SU-DHL-6 (cell line): Measurements from ENCODE around the gene SPECC1.

Experiments used
- H2AFZ ChIP-seq: fragments of 200-600 bp; sonication (generic); 2 replicates; pipeline ENCODE4 v1.6.1; 2014; ENCODE audit warnings: low read depth, mild to moderate bottlenecking, moderate library complexity, mixed read lengths, antibody characterized with exemption, low read length; ENCODE audit not compliant: severe bottlenecking
- H3F3A ChIP-seq: fragments of 200-600 bp; shearing (Covaris generic); 2 replicates; pipeline ENCODE4 v1.6.0; 2016; ENCODE audit warnings: antibody characterized with exemption, mild to moderate bottlenecking; ENCODE audit not compliant: insufficient read depth
- H3K27ac ChIP-seq: fragments of 200-600 bp; sonication (generic); 2 replicates; pipeline ENCODE4 v1.5.1; 2016; ENCODE audit warnings: low read depth, mild to moderate bottlenecking, low read length, moderate library complexity, mixed read lengths
- H3K27me3 ChIP-seq: fragments of 200-600 bp; sonication (generic), shearing (Covaris generic); 2 replicates; pipeline ENCODE4 v1.6.0; 2014; ENCODE audit warnings: mild to moderate bottlenecking, low read length
- H3K36me3 ChIP-seq: fragments of 200-600 bp; sonication (generic); 2 replicates; pipeline ENCODE4 v1.6.1; 2014; ENCODE audit warnings: mild to moderate bottlenecking, low read length, mixed read lengths
- H3K4me2 ChIP-seq: fragments of 300-600, 200-600 bp; shearing (Covaris generic), sonication (generic); 2 replicates; pipeline ENCODE4 v1.6.0; 2014; ENCODE audit warnings: low read length, low read depth, mild to moderate bottlenecking; ENCODE audit not compliant: poor library complexity, severe bottlenecking
- H3K4me3 ChIP-seq: fragments of 200-600 bp; sonication (generic); 2 replicates; pipeline ENCODE4 v1.5.1; 2014; ENCODE audit warnings: antibody characterized with exemption, low read length, mild to moderate bottlenecking, mixed read lengths; ENCODE audit not compliant: insufficient read depth, poor library complexity, severe bottlenecking
- H3K79me2 ChIP-seq: fragments of 200-600 bp; sonication (generic); 2 replicates; pipeline ENCODE4 v1.6.1; 2014; ENCODE audit warnings: mild to moderate bottlenecking, low read length, moderate library complexity; ENCODE audit not compliant: insufficient read depth
- H3K9ac ChIP-seq: fragments of 200-600 bp; sonication (generic); 2 replicates; pipeline ENCODE4 v1.7.0; 2014; ENCODE audit warnings: mild to moderate bottlenecking, low read length
- H3K9me2 ChIP-seq: fragments of 200-600 bp; sonication (generic); replicated peaks from 2 replicates; pipeline ENCODE4 v1.6.1; 2014; ENCODE audit warnings: low read length; ENCODE audit not compliant: insufficient read depth
- H3K9me3 ChIP-seq: fragments of 200-600 bp; sonication (generic); 2 replicates; pipeline ENCODE4 v1.6.1; 2014; ENCODE audit warnings: low read length, mixed read lengths; ENCODE audit not compliant: insufficient read depth
- H4K20me1 ChIP-seq: fragments of 200-600 bp; sonication (generic); 2 replicates; pipeline ENCODE4 v1.6.1; 2014; ENCODE audit warnings: low read depth, mild to moderate bottlenecking, antibody characterized with exemption, low read length, moderate library complexity, mixed read lengths
- CTCF ChIP-seq: fragments of 200-600 bp; sonication (generic); IDR thresholded peaks from one replicate; pipeline ENCODE4 v1.5.1; 2017; ENCODE audit warnings: antibody characterized with exemption, mild to moderate bottlenecking, low read length, moderate library complexity; ENCODE audit not compliant: insufficient read depth, poor library complexity, severe bottlenecking
- EZH2phosphoT487 ChIP-seq: fragments of 200-600 bp; sonication (generic), shearing (Covaris generic); conservative IDR thresholded peaks from 2 replicates; pipeline ENCODE4 v1.6.1; 2018; ENCODE audit warnings: mild to moderate bottlenecking, antibody characterized with exemption, low read length, moderate library complexity, mixed read lengths

Gene SPECC1

DNA sequence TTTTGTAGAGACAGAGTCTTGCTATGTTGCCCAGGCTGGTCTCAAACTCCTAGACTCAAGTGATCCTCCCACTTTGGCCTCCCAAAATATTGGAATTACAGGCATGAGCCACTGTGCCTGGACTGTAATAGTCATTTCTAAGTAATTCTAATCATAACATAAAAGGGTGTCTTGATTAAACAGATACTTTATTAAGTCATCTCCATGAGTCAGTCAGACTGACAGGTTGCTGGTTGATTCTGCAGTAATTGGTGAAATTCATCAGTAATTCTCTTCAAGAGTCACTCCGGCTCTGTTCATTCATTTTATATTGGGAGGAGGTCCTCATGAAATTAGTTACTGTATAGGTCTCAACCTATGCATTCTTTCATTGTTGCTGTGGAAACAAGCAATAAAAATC lies 85.6 kb downstream of the SPECC1 start:
- Histone ChIP-seq H3K36me3 (no peaks in the 10 kb centered on the region), H2AFZ (no peak overlapping the region), H4K20me1 (no peaks in the 10 kb centered on the region), H3K9me2 (no peaks in the 10 kb centered on the region), H3K4me2 (no peak overlapping the region), H3K27ac (no peak overlapping the region), H3K27me3 (no peaks in the 10 kb centered on the region), H3K9me3 (no peaks in the 10 kb centered on the region), H3F3A (no peaks in the 10 kb centered on the region), H3K4me3 (no peak overlapping the region), H3K9ac (no peak overlapping the region), H3K79me2 (no peaks in the 10 kb centered on the region)
- TF ChIP-seq CTCF = no peak
- TF ChIP-seq EZH2phosphoT487 = no peak

- H3K27me3 ChIP-seq = no peaks in the 10 kb centered on the region
- H3K9me3 ChIP-seq = no peaks in the 10 kb centered on the region
- H3K4me3 ChIP-seq = no peak overlapping the region
- no peaks in the 10 kb centered on the region for H3K36me3 ChIP-seq
- H3K4me2 ChIP-seq = no peak overlapping the region
- no peak overlapping the region for H3K27ac ChIP-seq
- H3F3A ChIP-seq = no peaks in the 10 kb centered on the region
- no peak overlapping the region for H2AFZ ChIP-seq
- H3K9ac ChIP-seq = no peak overlapping the region
- no peaks in the 10 kb centered on the region for H4K20me1 ChIP-seq
- no peaks in the 10 kb centered on the region for H3K79me2 ChIP-seq
- H3K9me2 ChIP-seq = no peaks in the 10 kb centered on the region
- TF ChIP-seq CTCF = no peak
- no peak for TF ChIP-seq EZH2phosphoT487
Observed at GRCh38 chr17:20095336-20096080, 86.3 kb downstream of the SPECC1 start.

DNA sequence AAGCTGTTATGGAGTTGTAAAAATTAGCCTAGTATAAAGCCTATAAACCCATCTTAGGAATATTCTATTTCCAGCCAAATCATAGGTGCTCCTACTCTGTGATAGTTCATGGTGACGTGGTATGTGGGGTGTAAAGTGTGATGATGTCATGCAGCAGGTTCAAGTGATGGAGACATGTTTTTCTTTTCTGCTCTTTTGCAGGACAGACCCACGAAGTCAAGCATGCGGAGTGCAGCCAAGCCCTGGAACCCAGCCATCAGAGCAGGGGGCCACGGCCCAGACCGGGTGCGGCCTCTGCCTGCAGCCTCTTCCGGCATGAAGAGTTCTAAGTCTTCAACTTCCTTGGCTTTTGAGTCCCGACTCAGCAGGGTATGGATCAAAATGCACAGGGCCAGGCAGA lies 87.3 kb downstream of the SPECC1 start:
- H2AFZ ChIP-seq = no peak overlapping the region
- H3K79me2 ChIP-seq = no peaks in the 10 kb centered on the region
- no peak overlapping the region for H3K4me3 ChIP-seq
- no peak overlapping the region for H3K27ac ChIP-seq
- no peaks in the 10 kb centered on the region for H3K9me3 ChIP-seq
- no peaks in the 10 kb centered on the region for H3F3A ChIP-seq
- no peaks in the 10 kb centered on the region for H3K27me3 ChIP-seq
- H3K9me2 ChIP-seq = no peaks in the 10 kb centered on the region
- no peak for TF ChIP-seq CTCF
- no peak for TF ChIP-seq EZH2phosphoT487
- no peaks in the 10 kb centered on the region for H4K20me1 ChIP-seq
- no peak overlapping the region for H3K9ac ChIP-seq
- H3K4me2 ChIP-seq = no peak overlapping the region
- no peaks in the 10 kb centered on the region for H3K36me3 ChIP-seq
